HFFc6 (cell line): Measurements from ENCODE around the gene GCH1. TPM values are rescaled to one million over a fixed set of nuclear protein-coding genes. Genes with fewer than 3 reads are reported as not detected.

Experiments used
- DNase-seq: peaks from one replicate; pipeline ENCODE4 v3.0.0-alpha.2; 2018
- H3K27ac Mint-ChIP-seq: 2 replicates; pipeline ENCODE4 v1.8.0; 2020; ENCODE audit warnings: mild to moderate bottlenecking, mixed read lengths
- H3K27me3 Mint-ChIP-seq: 2 replicates; pipeline ENCODE4 v1.8.0; 2021; ENCODE audit warnings: mild to moderate bottlenecking, moderate library complexity, mixed read lengths; ENCODE audit not compliant: insufficient read depth
- H3K36me3 Mint-ChIP-seq: 2 replicates; pipeline ENCODE4 v1.8.0; 2021; ENCODE audit warnings: low read depth, mixed read lengths
- H3K4me1 Mint-ChIP-seq: 2 replicates; pipeline ENCODE4 v1.8.0; 2020; ENCODE audit warnings: low read depth, mixed read lengths
- H3K4me3 Mint-ChIP-seq: 2 replicates; pipeline ENCODE4 v1.8.0; 2020; ENCODE audit warnings: mild to moderate bottlenecking, moderate library complexity, mixed read lengths
- H3K9me3 Mint-ChIP-seq: 2 replicates; pipeline ENCODE4 v1.8.0; 2020; ENCODE audit warnings: mild to moderate bottlenecking, mixed read lengths
- total RNA-seq, 6 experiments: library from RNA; stranded (reverse); fragmentation: NEBNext Ultra II Directional; extraction: Animal tissue kit (Norgen Biotek cat#: 25700); gene quantifications; 2 replicates in 1 of 6; 3 replicates in 5 of 6; pipeline ENCODE4 v1.2.3, GENCODE V29; 2021
- TF ChIP-seq, protein P1 (sequence below): fragments of 200-600 bp; sonication (generic); IDR thresholded peaks from 2 replicates; pipeline ENCODE4 v1.5.0; 2021; ENCODE audit warnings: antibody characterized with exemption, mild to moderate bottlenecking

GCH1 gene
- total RNA-seq, 6 experiments from 2014 or later: 0.20 to 0.45 (median 0.31) TPM

DNA sequence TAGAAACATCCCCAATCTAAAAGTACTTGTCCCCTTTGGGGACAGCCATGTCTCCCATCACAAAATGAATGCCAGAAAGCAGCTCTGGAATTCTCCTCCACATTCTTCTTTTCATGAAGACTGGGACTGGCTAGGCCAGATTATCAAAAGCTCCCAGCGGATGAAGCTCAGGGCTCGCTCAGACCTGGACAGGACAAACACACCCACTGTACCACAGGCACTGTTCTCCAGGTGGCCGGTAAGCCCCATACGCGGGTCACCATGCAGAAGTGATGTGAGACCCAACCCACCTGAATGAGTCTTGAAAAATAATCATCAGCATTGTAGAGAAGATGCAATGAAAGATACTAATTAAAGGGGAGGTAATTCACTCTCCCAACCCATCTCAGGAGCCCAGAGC, 85.1 kb downstream of the GCH1 start:
- H3K27me3 Mint-ChIP-seq: peaks cover 56% of the 10 kb centered on the region
- DNase-seq: no peak
- H3K36me3 Mint-ChIP-seq: no peaks in the 10 kb centered on the region
- no peaks in the 10 kb centered on the region for H3K9me3 Mint-ChIP-seq
- H3K4me3 Mint-ChIP-seq: no peak overlapping the region
- TF ChIP-seq, protein P1, sequence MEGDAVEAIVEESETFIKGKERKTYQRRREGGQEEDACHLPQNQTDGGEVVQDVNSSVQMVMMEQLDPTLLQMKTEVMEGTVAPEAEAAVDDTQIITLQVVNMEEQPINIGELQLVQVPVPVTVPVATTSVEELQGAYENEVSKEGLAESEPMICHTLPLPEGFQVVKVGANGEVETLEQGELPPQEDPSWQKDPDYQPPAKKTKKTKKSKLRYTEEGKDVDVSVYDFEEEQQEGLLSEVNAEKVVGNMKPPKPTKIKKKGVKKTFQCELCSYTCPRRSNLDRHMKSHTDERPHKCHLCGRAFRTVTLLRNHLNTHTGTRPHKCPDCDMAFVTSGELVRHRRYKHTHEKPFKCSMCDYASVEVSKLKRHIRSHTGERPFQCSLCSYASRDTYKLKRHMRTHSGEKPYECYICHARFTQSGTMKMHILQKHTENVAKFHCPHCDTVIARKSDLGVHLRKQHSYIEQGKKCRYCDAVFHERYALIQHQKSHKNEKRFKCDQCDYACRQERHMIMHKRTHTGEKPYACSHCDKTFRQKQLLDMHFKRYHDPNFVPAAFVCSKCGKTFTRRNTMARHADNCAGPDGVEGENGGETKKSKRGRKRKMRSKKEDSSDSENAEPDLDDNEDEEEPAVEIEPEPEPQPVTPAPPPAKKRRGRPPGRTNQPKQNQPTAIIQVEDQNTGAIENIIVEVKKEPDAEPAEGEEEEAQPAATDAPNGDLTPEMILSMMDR: no peak
- peaks cover 12% of the 10 kb centered on the region for H3K4me1 Mint-ChIP-seq
- H3K27ac Mint-ChIP-seq: no peak overlapping the region

DNA sequence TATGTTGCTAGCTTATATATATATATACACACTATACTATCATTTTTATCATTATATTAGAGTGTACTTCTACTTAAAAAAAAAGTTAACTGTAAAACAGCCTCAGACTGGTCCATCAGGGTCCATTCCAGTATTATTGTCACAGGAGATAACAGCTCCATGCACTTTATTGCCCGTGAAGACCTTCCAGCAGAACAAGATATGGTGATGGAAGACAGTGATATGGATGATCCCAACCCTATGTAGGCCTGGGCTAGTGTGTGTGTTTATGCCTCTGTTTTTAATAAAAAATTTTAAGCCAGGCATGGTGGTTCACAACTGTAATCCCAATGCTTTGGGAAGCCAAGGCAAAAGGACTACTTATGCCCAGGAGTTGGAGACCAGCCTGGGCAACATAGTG, 86.2 kb downstream of the GCH1 start:
- no peak overlapping the region for H3K4me3 Mint-ChIP-seq
- no peaks in the 10 kb centered on the region for H3K36me3 Mint-ChIP-seq
- no peak for DNase-seq
- no peak overlapping the region for H3K27ac Mint-ChIP-seq
- no peaks in the 10 kb centered on the region for H3K9me3 Mint-ChIP-seq
- H3K27me3 Mint-ChIP-seq: peaks cover 59% of the 10 kb centered on the region
- H3K4me1 Mint-ChIP-seq: peaks cover 12% of the 10 kb centered on the region
- TF ChIP-seq, protein P1: no peak

DNA sequence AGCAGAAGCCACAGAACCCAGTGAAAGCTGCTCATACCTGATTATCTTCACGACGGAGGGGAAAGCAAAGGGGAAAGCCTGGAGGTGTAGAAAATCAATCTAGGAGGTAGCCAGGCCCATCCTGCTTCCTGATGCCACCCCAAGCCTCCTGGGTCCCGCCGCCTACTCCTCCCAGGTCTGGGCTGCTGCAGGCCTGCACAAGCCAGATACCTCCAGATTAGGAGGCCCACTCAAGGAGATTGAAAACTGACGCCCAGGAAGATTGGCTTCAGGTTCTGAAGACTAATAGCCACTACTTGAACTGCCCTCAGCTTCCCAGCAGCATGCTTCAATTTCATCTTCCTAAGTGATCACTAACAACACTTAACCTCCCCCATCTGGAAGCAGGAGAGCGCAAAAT, 87.1 kb downstream of the GCH1 start:
- TF ChIP-seq, protein P1: no peak
- no peaks in the 10 kb centered on the region for H3K9me3 Mint-ChIP-seq
- DNase-seq: no peak
- no peak overlapping the region for H3K27ac Mint-ChIP-seq
- H3K4me3 Mint-ChIP-seq: no peak overlapping the region
- peaks cover 12% of the 10 kb centered on the region for H3K4me1 Mint-ChIP-seq
- H3K27me3 Mint-ChIP-seq: peaks cover 60% of the 10 kb centered on the region
- no peaks in the 10 kb centered on the region for H3K36me3 Mint-ChIP-seq

DNA sequence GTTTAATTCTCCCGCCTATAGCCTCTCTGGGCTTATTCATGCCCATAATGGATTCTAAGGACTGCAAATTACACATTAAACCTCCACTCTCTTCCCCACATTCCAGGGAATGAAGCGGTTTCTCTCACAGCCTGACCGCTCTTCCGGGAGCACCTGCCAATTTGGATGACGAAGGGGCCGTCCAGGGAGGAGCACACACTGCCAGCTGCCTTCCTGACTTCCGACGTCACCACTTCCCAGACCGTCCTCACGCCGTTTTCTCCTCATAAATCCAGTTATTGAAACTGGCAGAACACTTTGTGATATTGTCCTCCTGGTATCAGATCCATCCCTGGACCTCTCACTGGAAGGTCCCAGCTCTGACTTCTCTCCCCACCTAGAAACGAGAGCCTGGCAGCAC, 87.6 kb downstream of the GCH1 start:
- H3K27ac Mint-ChIP-seq: no peak overlapping the region
- no peaks in the 10 kb centered on the region for H3K9me3 Mint-ChIP-seq
- peaks cover 12% of the 10 kb centered on the region for H3K4me1 Mint-ChIP-seq
- H3K4me3 Mint-ChIP-seq: no peak overlapping the region
- TF ChIP-seq, protein P1: no peak
- DNase-seq: no peak
- peaks cover 55% of the 10 kb centered on the region for H3K27me3 Mint-ChIP-seq
- no peaks in the 10 kb centered on the region for H3K36me3 Mint-ChIP-seq

DNA sequence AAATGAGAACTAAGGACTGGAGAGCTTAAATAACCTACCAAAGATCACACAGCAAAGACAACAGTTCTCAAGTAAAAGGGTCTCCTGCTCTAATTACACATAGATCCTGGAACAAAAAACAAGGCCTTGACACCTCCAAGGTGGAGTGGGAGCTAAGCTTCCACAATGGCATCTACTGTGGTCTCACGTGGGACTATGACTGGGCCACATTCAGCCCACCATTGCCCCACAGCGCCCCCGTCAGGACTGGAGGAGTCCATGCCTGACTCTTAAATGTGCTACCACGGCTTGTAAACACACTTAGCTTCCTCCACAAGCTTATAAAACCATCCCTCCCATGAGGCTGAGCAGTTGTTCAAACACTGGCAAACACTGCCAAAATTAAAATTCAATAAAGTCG, 88.5 kb downstream of the GCH1 start:
- Mint-ChIP-seq H3K9me3 (no peaks in the 10 kb centered on the region), H3K36me3 (no peaks in the 10 kb centered on the region), H3K27ac (no peak overlapping the region), H3K27me3 (peaks cover 46% of the 10 kb centered on the region), H3K4me3 (no peak overlapping the region), H3K4me1 (peaks cover 11% of the 10 kb centered on the region)
- DNase-seq: no peak
- TF ChIP-seq, protein P1: peak; percentile 60

DNA sequence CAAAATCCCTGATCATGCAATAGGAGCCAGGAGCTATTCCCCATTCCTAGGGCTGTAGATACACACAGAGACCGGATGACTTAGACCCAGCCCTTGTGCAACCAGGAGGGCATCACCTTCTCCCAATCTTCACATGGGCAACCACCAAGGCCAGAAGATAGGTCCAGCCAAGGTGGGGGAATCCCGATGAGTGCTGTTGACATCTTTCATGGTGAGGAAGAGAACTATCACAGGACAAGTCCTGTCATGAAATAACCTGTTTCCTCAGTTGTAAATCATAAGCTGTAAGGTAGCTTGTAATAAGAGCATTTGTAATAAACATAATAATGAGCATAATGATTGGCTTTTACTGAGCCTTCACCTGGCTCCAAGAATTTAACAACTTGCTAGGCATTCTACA, 89.5 kb downstream of the GCH1 start:
- no peaks in the 10 kb centered on the region for H3K36me3 Mint-ChIP-seq
- H3K27me3 Mint-ChIP-seq: peaks cover 43% of the 10 kb centered on the region
- TF ChIP-seq, protein P1: no peak
- H3K4me1 Mint-ChIP-seq: peaks cover under 1% of the 10 kb centered on the region
- no peaks in the 10 kb centered on the region for H3K9me3 Mint-ChIP-seq
- H3K27ac Mint-ChIP-seq: no peak overlapping the region
- no peak overlapping the region for H3K4me3 Mint-ChIP-seq
- DNase-seq: no peak
